ENCODE measurements around the gene SUN3.
"Not testable (repeated sequence)": the region's sequence is repeated elsewhere in the genome, so short reads cannot be mapped to it uniquely, and the experiment has no call there.

The SUN3 gene

DNA sequence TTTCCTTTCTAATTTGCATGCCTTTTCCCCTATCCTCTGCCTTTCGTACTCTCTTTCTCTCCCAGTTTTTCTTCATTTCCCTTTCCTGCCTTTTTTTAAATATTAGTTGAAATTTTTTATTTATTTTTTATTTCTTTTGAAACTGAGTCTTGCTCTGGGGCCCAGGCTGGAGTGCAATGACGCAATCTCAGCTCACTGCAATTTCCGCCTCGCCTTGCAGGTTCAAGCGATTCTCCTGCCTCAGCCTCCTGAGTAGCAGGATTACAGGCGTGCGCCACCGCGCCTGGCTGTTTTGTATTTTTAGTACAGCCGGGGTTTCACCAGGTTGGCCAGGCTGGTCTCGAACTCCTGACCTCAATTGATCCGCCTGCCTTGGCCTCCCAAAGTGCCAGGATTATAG is 29.5 kb downstream of the SUN3 start:
- TF ChIP-seq, protein P1, sequence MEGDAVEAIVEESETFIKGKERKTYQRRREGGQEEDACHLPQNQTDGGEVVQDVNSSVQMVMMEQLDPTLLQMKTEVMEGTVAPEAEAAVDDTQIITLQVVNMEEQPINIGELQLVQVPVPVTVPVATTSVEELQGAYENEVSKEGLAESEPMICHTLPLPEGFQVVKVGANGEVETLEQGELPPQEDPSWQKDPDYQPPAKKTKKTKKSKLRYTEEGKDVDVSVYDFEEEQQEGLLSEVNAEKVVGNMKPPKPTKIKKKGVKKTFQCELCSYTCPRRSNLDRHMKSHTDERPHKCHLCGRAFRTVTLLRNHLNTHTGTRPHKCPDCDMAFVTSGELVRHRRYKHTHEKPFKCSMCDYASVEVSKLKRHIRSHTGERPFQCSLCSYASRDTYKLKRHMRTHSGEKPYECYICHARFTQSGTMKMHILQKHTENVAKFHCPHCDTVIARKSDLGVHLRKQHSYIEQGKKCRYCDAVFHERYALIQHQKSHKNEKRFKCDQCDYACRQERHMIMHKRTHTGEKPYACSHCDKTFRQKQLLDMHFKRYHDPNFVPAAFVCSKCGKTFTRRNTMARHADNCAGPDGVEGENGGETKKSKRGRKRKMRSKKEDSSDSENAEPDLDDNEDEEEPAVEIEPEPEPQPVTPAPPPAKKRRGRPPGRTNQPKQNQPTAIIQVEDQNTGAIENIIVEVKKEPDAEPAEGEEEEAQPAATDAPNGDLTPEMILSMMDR (IDR thresholded peaks at IDR 0.05; ENCODE audit: low read depth, low read length), result no peak
- no peak overlapping the region for H3K4me3 ChIP-seq (replicated peaks in 1 of 2; ENCODE audit: low read depth in 2 of 2, low read length in 2 of 2)
- DNase-seq (ENCODE audit: low read depth in 2 of 2), result no peak

DNA sequence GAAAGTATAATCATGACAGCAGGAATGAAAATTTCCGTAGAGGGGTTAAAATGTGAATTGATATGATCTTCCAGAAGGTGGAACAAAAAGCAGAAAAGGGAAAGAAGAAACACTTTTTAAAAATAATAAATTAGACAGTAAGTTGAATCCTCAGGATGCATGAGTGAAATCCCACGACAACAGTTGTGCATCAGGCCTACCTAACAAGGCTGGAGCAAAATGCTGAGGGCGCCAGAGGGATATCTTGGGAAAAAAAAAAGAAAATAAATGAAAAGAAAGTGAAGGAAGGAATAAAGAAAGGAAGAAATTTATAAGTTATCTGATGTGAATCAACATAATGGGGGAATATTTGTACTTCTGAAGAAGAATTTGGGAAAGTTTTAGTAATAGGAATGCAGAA is 36.5 kb downstream of the SUN3 start:
- DNase-seq (ENCODE audit: low read depth in 2 of 2), result no peak
- TF ChIP-seq, protein P1 (IDR thresholded peaks at IDR 0.05; ENCODE audit: low read depth, low read length), result no peak
- H3K4me3 ChIP-seq (replicated peaks in 1 of 2; ENCODE audit: low read depth in 2 of 2, low read length in 2 of 2), result no peak overlapping the region

DNA sequence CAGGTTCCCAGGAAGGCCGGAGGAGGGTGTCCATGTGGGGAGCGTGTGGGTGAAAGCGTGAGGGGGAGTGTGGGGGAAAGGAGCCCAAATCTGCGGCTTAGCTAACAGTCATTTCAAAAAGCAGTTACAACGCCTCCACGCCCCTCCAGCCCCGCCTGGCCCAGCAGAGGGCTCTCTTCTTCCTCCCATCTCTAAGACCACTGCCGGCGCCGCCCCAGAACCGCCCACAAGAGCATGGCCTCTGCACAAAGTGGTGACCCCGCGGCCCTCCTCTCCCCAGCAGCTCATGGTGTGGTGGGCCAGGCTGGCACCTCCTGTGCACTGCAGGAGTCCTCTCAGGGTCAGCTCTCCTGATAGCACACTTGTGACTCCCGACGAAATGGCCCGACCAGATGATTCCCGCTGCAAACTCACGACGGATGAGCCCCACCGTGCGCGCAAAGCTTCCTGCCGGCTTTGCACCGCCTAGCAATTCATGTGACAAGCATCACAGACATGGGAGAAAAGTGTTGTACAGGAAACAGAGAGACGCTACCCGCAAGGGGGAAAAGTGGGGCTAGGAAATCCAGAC is 37.1 kb downstream of the SUN3 start:
- peak; percentile 85 to 86 for DNase-seq (ENCODE audit: low read depth in 2 of 2)
- TF ChIP-seq, protein P1 (IDR thresholded peaks at IDR 0.05; ENCODE audit: low read depth, low read length), result peak; percentile 82
- peak overlapping the region; percentile 46 to 51 for H3K4me3 ChIP-seq (replicated peaks in 1 of 2; ENCODE audit: low read depth in 2 of 2, low read length in 2 of 2)

DNA sequence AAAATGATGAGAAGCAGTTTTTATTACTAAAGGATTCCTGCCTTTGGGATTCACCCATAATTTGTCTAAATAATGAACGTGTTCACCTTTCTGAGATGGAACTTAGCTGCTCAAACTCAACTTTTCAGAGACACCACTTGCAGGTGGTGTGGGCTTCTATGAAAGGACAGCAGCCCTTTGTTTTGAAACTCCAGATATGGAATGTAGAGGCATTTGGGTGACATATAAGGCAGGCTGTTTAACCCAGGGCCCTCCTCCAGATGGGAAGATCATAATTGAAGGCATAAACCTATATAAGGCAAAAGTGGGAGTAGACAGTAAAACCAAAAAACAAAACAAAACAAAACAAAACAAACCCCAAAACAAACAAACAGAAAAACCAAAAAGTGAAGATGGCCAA is 37.6 kb downstream of the SUN3 start:
- TF ChIP-seq, protein P1 (IDR thresholded peaks at IDR 0.05; ENCODE audit: low read depth, low read length), result no peak
- no peak overlapping the region for H3K4me3 ChIP-seq (replicated peaks in 1 of 2; ENCODE audit: low read depth in 2 of 2, low read length in 2 of 2)
- no peak for DNase-seq (ENCODE audit: low read depth in 2 of 2)

DNA sequence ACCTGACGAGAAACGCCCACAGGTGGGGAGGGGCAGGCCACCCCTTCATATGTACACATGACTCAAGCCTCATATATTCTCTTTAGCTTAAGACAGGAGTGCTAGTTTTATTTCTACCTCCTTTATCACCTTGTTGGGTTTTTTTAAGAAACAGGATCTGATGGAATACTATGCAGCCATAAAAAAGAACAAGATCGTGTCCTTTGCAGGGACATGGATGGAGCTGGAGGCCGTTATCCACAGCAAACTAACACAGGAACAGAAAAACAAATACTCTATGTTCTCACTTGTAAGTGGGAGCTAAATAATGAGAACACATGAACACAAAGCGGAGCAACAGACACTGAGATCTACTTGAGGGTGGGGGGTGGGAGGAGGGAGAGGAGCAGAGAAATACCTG is 38.3 kb downstream of the SUN3 start:
- no peak overlapping the region for H3K4me3 ChIP-seq (replicated peaks in 1 of 2; ENCODE audit: low read depth in 2 of 2, low read length in 2 of 2)
- DNase-seq (ENCODE audit: low read depth in 2 of 2), result no peak
- TF ChIP-seq, protein P1 (IDR thresholded peaks at IDR 0.05; ENCODE audit: low read depth, low read length), result no peak

DNA sequence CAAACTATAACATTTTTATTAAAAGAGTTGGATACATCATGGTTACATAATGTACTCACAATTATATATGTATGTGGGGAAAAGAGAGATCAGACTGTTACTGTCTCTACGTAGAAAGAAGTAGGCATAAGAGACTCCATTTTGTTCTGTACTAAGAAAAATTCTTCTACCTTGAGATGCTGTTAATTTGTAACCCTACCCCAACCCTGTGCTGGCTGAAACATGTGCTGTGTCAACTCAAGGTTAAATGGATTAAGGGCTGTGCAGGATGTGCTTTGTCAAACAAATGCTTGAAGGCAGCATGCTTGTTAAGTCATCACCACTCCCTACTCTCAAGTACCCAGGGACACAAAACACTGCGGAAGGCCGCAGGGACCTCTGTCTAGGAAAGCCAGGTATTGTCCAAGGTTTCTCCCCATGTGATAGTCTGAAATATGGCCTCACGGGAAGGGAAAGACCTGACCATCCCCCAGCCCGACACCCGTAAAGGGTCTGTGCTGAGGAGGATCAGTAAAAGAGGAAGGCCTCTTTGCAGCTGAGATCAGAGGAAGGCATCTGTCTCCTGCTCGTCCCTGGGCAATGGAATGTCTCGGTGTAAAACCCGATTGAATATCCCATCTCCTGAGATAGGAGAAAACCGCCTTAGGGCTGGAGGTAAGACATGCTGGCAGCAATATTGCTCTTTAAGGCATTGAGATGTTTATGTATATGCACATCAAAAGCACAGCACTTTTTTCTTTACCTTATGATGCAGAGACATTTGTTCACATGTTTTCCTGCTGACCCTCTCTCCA is 39.1 kb downstream of the SUN3 start:
- not testable (repeated sequence) for DNase-seq (ENCODE audit: low read depth in 2 of 2); H3K4me3 ChIP-seq (replicated peaks in 1 of 2; ENCODE audit: low read depth in 2 of 2, low read length in 2 of 2)

DNA sequence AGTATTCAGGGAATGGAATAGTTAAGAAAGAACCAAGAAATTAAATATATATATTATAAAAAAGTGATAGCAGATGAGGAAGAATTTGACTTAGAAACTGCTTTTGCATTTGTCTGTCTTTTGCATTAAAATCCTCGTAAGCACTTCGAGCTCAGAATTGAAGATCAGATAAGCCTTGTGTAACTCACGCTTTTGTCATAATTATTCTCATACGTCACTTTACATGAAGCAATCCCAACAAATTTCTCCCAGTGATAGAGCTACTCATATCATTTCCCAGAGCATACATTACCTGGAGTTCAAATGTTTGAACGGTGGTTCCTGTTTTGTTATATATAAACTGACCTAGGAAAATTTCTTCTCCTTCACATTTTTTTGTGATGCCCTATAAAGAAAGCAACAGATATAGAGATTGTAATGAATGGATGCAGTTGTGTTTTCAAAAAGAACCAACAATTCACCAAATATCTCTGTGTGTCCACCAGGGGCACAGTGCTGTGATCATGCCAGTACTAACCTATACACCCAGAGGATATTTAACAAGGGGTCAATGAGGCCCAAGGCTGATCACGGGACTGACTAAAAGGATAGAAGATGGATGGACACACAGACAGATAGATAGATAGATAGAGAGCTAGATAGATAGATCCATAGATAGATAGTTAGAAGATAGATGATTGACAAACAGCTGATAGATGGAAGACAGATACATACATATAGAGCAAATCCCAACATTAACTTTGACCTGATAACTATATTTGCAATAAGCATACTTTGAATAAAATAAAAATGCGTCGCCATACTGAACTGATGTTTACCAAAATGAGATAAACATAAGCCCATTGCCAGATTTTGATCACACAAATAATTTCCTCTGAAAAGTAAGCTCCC is 40.2 kb downstream of the SUN3 start:
- no peak overlapping the region for H3K4me3 ChIP-seq (replicated peaks in 1 of 2; ENCODE audit: low read depth in 2 of 2, low read length in 2 of 2)
- TF ChIP-seq, protein P1 (IDR thresholded peaks at IDR 0.05; ENCODE audit: low read depth, low read length), result peak; percentile 59
- peak in 1 of 2 donors; percentile 22 for DNase-seq (ENCODE audit: low read depth in 2 of 2)
